CD4-positive, alpha-beta T cell treated with Interleukin-21 for 1 hour (primary cell): ENCODE data around the gene FSD1.
"Not testable (repeated sequence)": the region's sequence is repeated elsewhere in the genome, so short reads cannot be mapped to it uniquely, and the experiment has no call there.

Experiments
- DNase-seq: peaks from one replicate; pipeline ENCODE4 v3.0.0-alpha.2; 2020

FSD1 gene

DNA sequence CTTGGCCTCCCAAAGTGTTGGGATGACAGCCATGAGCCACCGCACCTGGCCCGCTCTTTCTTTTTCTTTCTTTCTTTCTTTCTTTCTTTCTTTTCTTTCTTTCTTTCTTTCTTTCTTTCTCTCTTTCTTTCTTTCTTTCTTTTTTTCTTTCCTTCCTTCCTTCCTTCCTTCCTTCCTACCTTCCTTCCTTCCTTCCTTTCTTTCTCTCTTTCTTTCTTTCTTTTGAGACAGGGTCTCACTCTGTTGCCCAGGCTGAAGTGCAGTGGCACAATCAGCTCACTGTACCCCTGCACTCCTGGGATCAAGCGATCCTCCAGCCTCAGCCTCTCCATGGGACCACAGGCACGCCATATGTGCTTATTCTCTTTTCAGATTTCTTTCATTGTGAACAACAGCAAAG is 18.3 kb upstream of the FSD1 start:
- DNase-seq: not testable (repeated sequence)

DNA sequence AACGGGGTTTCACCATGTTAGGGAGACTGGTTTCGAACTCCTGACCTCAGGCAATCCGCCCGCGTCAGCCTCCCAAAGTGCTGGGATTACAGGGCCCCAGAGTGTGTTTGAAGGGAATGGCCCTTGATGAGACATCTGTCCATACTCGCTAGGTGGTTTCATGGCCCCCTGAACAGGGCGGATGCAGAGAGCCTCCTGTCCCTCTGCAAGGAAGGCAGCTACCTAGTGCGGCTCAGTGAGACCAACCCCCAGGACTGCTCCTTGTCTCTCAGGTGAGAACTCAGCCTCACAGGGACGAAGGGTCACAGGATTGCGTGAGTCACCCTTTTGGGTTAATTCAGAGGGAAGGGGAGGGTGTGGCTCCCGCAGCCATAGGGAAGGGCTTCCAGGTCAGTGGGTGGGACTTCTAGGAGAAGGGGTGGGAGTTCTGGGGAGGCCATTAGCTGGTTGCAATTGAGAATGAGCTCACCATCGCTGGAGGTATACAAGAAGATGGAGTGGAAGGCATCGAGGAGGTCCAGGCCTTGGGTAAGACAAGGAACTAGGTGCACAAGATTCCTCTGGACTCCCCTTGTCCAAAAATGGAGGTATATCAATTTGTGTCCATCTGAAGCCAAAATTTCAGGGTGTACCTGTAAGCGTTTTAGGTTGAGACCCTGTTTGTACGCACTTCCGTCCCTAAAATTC is 16.2 kb upstream of the FSD1 start:
- no peak for DNase-seq

DNA sequence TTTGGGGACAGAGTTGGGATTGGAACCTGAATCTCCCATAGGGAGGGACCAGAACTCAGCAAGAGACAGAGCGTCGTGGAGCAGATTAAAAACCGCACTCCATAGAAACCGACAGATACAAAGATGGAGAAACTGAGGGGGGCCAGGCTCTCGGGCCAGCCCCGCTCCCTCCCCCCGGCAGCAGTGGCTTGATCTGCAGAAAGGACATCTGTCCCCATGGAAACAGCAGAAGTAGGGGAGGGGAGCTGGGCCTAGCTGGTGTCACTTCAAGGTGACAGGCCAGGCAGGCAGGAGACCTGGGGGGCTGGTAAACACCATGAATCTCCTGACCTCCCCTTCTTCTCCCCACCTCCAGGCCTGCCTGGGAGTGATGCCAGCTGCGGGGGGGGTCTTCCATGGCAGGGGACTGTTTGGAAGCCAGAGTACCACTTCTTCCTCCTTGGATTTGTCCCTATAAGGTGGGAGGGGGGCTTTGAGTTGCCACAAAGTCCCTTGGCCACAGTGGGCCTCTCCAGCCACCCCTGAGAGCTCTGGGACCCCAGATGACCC is 13.1 kb upstream of the FSD1 start:
- DNase-seq: no peak

GRCh38 chr19:4292515-4292914 is 11.9 kb upstream of the FSD1 start:
- DNase-seq: no peak

GRCh38 chr19:4294389-4294788 is 10.0 kb upstream of the FSD1 start:
- DNase-seq: no peak

DNA sequence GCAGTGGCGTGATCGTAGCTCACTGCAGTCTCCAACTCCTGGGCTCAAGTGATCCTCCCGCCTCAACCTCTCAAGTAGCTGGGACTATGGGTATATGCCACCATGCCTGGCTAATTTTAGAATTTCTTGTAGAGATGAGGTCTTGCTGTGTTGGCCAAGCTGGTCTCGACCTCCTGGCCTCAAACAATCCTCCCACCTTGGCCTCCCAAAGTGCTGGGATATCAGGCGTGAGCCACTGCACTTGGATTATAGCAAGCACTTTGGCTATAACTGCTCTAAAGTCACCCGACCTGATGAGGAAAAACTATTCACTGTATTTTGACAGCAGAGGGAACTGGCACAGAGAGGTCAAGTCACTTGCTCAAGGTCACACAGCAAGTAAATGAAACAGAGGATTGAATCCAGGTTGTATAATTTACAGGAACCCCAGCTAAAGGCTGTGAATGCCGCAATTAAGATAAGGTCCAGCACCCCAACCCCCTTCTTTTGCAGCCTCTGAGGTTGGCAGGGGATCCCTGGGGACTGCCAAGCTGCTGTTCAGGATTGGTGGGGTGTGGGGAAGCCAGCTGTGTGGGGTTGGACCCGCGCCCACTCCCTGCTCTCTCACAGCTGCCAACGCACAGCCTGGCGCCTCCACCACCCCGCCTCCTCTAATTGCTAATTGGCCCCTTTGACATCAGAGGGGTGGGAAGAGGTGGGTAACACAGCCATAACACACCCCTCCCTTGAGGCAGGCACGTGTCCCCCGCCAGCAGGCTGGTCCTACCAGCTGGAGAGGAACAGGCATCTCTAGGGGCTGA is 8.2 kb upstream of the FSD1 start:
- DNase-seq: no peak

- DNase-seq: no peak
These were observed 6.2 kb upstream of the FSD1 start for GRCh38 chr19:4297901-4298809.

DNA sequence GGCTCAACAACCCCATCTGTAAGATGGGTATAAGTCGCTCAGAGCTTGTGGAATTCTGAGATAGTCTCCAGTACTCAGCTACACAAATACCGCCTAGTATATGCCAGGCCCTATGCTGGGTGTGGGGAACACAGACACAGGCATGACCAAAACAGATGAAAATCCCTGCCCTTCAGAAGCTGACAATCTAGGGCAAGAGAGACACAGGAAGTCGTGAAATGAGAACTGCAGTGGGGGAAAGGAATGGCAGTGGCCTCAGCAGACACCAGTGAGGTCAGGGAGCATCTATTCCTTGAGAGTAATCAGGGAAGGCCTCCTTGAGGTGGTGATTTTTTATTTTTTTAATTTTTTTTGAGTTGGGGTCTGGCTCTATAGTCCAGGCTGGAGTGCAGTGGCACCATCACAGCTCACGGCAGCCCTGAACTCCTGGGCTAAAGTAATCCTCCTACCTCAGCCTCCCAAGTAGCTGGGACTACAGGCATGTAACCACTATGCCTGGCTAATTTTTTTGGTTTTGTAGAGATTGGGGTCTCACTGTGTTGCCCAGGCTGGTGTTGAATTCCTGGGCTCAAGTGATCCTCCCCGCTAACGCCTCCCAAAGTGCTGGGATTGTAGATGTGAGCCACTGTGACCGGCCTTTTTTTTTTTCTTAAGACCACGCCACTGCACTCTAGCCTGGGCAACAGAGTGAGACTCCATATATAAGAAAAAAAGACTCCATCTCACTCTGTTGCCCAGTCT is 5.4 kb upstream of the FSD1 start:
- no peak for DNase-seq

- DNase-seq: no peak
These were observed 3.8 kb upstream of the FSD1 start for GRCh38 chr19:4300589-4300988.

- no peak for DNase-seq
These were observed 2.7 kb upstream of the FSD1 start for GRCh38 chr19:4301590-4302242.

DNA sequence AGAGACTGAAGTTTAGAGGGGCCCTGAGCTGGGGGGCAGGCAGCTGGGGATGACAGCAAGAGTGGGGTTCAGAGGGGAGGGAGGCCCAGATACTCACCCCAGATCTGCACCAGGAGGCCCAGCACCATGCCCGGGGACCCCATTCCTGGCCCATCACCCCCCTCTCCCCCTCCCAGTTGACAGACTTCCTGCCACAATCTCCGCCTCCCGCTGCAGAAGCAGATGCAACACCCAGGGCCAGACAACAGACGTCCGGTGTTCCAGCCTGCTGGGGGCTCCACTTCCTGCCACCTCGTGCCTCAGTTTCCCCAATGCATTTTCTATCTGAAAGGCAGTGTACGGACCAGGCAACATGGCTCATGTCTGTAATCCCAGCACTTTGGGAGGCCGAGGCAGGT is 2.2 kb upstream of the FSD1 start, which contains the start of gene TMIGD2:
Gene TMIGD2 (minus strand): TSS at position 147 of the 398 bp plus-strand sequence. CDS start 4 bp downstream, at position 143.
- DNase-seq: no peak

DNA sequence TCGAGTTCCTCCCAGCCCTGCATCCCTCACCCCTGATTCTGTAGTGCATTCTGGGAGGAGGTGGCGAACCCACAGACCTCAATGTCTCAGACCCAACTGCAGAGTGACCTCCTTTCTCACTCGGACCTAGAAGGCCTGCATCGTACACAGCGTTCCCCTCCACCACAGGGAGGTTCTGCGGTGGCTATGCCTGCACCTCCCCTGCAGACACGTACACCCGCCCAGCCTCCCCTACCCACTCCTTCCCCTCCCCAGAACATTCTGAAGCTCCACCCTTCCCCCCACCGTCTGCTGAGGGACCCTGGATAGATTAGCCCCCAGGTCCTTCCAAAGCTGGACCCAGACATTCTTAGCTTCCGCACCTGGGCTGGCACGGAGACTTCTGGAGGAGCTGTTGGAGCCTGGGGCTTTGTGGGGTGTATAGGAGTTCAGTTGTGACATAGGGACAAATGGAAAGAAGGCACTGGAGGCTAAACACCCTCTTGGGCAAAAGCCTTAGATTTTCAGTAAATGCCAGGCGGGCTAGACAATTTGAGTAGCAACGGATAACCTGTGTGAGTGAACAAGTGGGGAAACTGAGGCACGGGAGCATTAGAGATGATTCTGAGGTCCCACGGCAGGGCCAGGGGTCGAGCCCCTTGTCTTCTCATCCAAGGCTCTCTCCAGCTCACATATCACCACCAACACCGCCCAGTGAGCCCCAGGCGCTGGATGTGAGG is 420 bp upstream of the FSD1 start:
- no peak for DNase-seq

DNA sequence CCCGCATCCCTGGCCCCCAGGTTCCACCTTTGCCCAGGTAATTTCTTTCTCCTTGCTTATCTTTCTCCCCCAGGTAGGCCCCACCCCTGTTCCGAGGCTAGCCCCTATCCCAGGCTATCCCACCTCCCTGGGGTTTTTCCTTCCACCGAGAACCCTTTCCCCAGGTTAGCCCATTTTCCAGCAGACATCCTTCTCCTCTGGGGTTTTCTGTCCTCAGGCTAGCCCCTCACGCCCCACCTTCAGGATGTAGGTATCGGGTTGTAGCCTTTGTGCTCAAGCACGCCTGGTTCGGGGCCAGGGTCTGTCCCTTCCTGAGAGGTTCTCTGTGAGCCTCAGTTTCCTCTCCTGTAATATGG is 837 bp downstream of the FSD1 start:
- DNase-seq: no peak

GRCh38 chr19:4305659-4306058 is 1.3 kb downstream of the FSD1 start:
- no peak for DNase-seq

DNA sequence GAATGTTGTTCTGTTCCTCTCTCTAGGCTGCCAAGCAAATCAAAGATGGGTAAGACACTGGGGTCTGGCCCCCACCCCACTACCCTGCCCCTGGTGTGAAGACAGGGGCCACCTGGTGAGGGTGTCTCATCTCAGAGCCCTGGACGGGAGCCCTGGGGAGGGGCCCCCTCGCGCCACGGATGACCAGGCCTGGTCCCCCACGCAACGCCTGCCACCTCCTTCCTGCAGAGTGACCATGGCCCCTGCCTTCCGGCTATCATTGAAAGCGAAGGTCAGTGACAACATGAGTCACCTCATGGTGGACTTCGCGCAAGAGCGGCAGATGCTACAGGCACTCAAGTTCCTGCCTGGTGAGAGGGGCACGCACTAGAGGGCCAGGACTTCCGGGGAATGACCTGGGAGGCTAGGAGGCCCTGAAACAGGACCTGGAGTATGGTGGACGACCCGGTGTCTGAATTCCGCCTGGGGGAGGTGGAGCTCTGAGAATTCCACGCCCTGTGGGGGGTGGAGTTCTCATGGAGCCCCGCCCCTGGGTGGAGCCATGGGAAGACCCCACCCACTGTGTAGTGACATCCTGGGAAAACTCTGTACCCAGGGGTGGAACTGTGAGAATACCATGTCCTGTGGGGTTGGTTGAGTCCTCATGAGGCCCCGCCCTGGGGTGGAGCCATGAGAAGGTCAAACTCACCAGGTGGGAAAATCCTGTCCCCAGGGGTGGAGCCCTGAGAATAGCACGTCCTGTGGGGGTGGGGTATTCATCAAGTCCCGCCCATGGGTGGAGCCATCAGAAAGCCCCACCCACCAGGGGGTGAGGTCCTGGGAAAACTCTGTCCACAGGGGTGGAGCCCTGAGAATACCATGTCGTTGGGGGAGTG is 6.1 kb downstream of the FSD1 start:
- no peak for DNase-seq

DNA sequence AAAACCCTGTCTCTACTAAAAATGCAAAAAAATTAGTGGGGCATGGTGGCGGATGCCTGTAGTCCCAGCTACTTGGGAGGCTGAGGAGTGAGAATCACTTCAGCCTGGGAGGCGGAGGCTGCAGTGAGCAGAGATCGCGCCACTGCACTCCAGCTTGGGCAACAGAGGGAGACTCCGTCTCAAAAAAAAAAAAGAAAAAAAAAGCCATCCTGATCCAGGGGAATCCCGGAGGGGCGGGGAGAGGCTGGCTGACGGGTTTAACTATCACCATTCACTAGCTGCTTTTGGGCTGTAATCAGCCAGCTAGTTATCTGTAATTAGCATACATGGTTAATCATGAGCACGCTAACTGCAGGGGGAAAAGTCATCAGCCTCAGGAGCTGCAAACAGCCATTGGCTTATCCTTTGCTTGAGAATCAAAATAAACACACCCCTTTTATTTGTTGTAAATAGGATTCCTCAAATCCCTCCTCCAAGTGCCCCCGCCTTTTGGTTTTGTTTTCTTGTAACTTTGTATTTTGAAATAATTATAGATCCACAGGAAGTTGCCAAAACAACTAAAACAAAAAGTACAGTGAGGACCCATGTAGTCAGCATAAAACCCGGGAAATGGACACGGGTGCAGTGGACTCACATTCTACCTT is 9.6 kb downstream of the FSD1 start:
- DNase-seq: no peak

DNA sequence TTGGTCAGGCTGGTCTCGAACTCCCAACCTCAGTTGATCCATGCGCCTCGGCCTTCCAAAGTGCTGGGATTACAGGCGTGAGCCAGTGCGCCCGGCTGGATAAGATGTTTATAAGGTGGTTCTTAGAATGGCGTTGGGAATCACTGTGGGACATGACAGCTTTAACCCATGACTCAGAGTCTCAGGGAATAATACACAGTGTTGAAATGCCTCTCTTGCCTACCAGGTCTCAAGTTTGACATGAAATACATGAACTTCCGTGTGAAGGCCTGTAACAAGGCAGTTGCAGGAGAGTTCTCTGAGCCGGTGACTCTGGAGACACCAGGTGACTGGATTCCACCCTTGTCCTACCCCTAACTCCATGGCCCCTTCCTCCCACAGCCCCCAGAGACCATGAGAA is 12.6 kb downstream of the FSD1 start:
- no peak for DNase-seq

GRCh38 chr19:4318460-4318859 is 14.1 kb downstream of the FSD1 start:
- no peak for DNase-seq

GRCh38 chr19:4319067-4319718 is 14.8 kb downstream of the FSD1 start:
- no peak for DNase-seq
